ENCODE data around the gene VPS35L.
A peak's percentile ranks its signal among the peaks of the same experiment; 100 is the strongest.

Gene VPS35L

GRCh38 chr16:19555186-19555937 lies at the start of gene VPS35L:
VPS35L (plus strand) TSS chr16:19555703; CDS start chr16:19555730, 27 bp downstream.
- TF ChIP-seq POLR2A (IDR thresholded peaks at IDR 0.05; ENCODE audit: low read depth, low read length) = peak; percentile 72
- peak; percentile 89 for DNase-seq (ENCODE audit: insufficient read length, low spot score)
- FAIRE-seq = peak; percentile 87

GRCh38 chr16:19506965-19507364 lies 48.5 kb upstream of the VPS35L start:
- TF ChIP-seq POLR2A (IDR thresholded peaks at IDR 0.05; ENCODE audit: low read depth, low read length) = no peak
- no peak for DNase-seq (ENCODE audit: insufficient read length, low spot score)
- no peak for FAIRE-seq

GRCh38 chr16:19507867-19508266 lies 47.6 kb upstream of the VPS35L start:
- DNase-seq (ENCODE audit: insufficient read length, low spot score) (no peak), FAIRE-seq (no peak)
- TF ChIP-seq POLR2A (IDR thresholded peaks at IDR 0.05; ENCODE audit: low read depth, low read length) = no peak

- no peak for TF ChIP-seq POLR2A (IDR thresholded peaks at IDR 0.05; ENCODE audit: low read depth, low read length)
- FAIRE-seq (no peak), DNase-seq (ENCODE audit: insufficient read length, low spot score) (no peak)
These were observed 43.2 kb upstream of the VPS35L start for GRCh38 chr16:19512297-19512696.

- TF ChIP-seq POLR2A (IDR thresholded peaks at IDR 0.05; ENCODE audit: low read depth, low read length) = no peak
- FAIRE-seq (peak; percentile 57), DNase-seq (ENCODE audit: insufficient read length, low spot score) (no peak)
These were observed 42.0 kb upstream of the VPS35L start for GRCh38 chr16:19513377-19514053.

- no peak for TF ChIP-seq POLR2A (IDR thresholded peaks at IDR 0.05; ENCODE audit: low read depth, low read length)
- FAIRE-seq (peak; percentile 81), DNase-seq (ENCODE audit: insufficient read length, low spot score) (no peak)
These were observed 39.7 kb upstream of the VPS35L start for GRCh38 chr16:19515757-19516156.

- DNase-seq (ENCODE audit: insufficient read length, low spot score) (no peak), FAIRE-seq (peak; percentile 68)
- no peak for TF ChIP-seq POLR2A (IDR thresholded peaks at IDR 0.05; ENCODE audit: low read depth, low read length)
These were observed 37.9 kb upstream of the VPS35L start for GRCh38 chr16:19517424-19518089.

GRCh38 chr16:19518388-19518787 lies 37.1 kb upstream of the VPS35L start:
- no peak for DNase-seq (ENCODE audit: insufficient read length, low spot score)
- no peak for TF ChIP-seq POLR2A (IDR thresholded peaks at IDR 0.05; ENCODE audit: low read depth, low read length)
- no peak for FAIRE-seq

- FAIRE-seq (peak; percentile 67), DNase-seq (ENCODE audit: insufficient read length, low spot score) (no peak)
- TF ChIP-seq POLR2A (IDR thresholded peaks at IDR 0.05; ENCODE audit: low read depth, low read length) = no peak
These were observed 34.6 kb upstream of the VPS35L start for GRCh38 chr16:19520861-19521331.

- peak; percentile 88 for TF ChIP-seq POLR2A (IDR thresholded peaks at IDR 0.05; ENCODE audit: low read depth, low read length)
- peak; percentile 75 for FAIRE-seq
- peak; percentile 82 for DNase-seq (ENCODE audit: insufficient read length, low spot score)
These were observed 33.8 kb upstream of the VPS35L start, which contains the start of gene GDE1 for GRCh38 chr16:19521471-19522396. GDE1 (minus strand) TSS chr16:19522098; CDS start chr16:19521964, 134 bp downstream.

GRCh38 chr16:19522397-19522732 lies 33.1 kb upstream of the VPS35L start:
- no peak for FAIRE-seq
- no peak for TF ChIP-seq POLR2A (IDR thresholded peaks at IDR 0.05; ENCODE audit: low read depth, low read length)
- no peak for DNase-seq (ENCODE audit: insufficient read length, low spot score)

- no peak for TF ChIP-seq POLR2A (IDR thresholded peaks at IDR 0.05; ENCODE audit: low read depth, low read length)
- no peak for FAIRE-seq
- DNase-seq (ENCODE audit: insufficient read length, low spot score) = no peak
These were observed 32.7 kb upstream of the VPS35L start for GRCh38 chr16:19522760-19523159.

- DNase-seq (ENCODE audit: insufficient read length, low spot score) = no peak
- no peak for FAIRE-seq
- no peak for TF ChIP-seq POLR2A (IDR thresholded peaks at IDR 0.05; ENCODE audit: low read depth, low read length)
These were observed 32.3 kb upstream of the VPS35L start for GRCh38 chr16:19523184-19523558.
